K562 (cell line): Measurements from ENCODE around the gene POU2F1. TPM values are rescaled to one million over a fixed set of nuclear protein-coding genes. Genes with fewer than 3 reads are reported as not detected.

ENCODE experiments used
- ATF3 ChIP-seq, 2 experiments: fragments of 450-650 bp in 1 of 2; sonication (generic) in 1 of 2; formaldehyde crosslinking in 1 of 2; IDR thresholded peaks in 1 of 2; conservative IDR thresholded peaks in 1 of 2; 2 replicates each; pipeline versions ENCODE4 v1.6.1 to v1.8.1; 2016 to 2023; ENCODE audit warnings: mild to moderate bottlenecking in 2 of 2, moderate library complexity in 2 of 2, inconsistent platforms in 1 of 2, missing genetic modification reagents in 1 of 2
- CTBP1 ChIP-seq: fragments of 450-650 bp; IDR thresholded peaks from 2 replicates; pipeline ENCODE4 v1.6.1; 2016; ENCODE audit warnings: borderline replicate concordance
- DPF2 ChIP-seq: fragments of 450-650 bp; IDR thresholded peaks from 2 replicates; pipeline ENCODE4 v1.6.1; 2016
- EP300 ChIP-seq: IDR thresholded peaks from 2 replicates; pipeline ENCODE4 v1.6.1; 2012; ENCODE audit warnings: low read length, improper control_type of control experiment
- FOXK2 ChIP-seq, 2 experiments: fragments of 450-650 bp; IDR thresholded peaks in 1 of 2; conservative IDR thresholded peaks in 1 of 2; 2 replicates each; pipeline ENCODE4 v1.6.1; 2016; ENCODE audit warnings: low read depth in 2 of 2, mild to moderate bottlenecking in 1 of 2
- HDAC1 ChIP-seq, 2 experiments: fragments of 450-650 bp; IDR thresholded peaks; 2 replicates each; pipeline ENCODE4 v1.6.1; 2016 to 2017; ENCODE audit warnings: inconsistent platforms in 1 of 2, mild to moderate bottlenecking in 1 of 2, moderate library complexity in 1 of 2
- MCM2 ChIP-seq: fragments of 450-650 bp; IDR thresholded peaks from 2 replicates; pipeline ENCODE4 v1.6.1; 2017; ENCODE audit warnings: low read depth, mild to moderate bottlenecking
- MTA2 ChIP-seq: fragments of 450-650 bp; IDR thresholded peaks from 2 replicates; pipeline ENCODE4 v1.6.1; 2016; ENCODE audit warnings: low read depth
- NCOR1 ChIP-seq: fragments of 450-650 bp; IDR thresholded peaks from 2 replicates; pipeline ENCODE4 v1.6.1; 2016; ENCODE audit warnings: mild to moderate bottlenecking, moderate library complexity
- OTX1 ChIP-seq: fragments of 450-650 bp; formaldehyde crosslinking; IDR thresholded peaks from 2 replicates; pipeline ENCODE4 v1.4.0; 2022; ENCODE audit warnings: mild to moderate bottlenecking
- SMARCA4 ChIP-seq: fragments of 450-650 bp; IDR thresholded peaks from 2 replicates; pipeline ENCODE4 v1.6.1; 2016
- TCF7L2 ChIP-seq: fragments of 150-350 bp; IDR thresholded peaks from 2 replicates; pipeline ENCODE4 v1.6.1; 2016; ENCODE audit warnings: low read depth, mild to moderate bottlenecking, low read length, moderate library complexity
- TEAD1 ChIP-seq, 2 experiments: fragments of 450-650 bp in 1 of 2; sonication (generic) in 1 of 2; formaldehyde crosslinking; IDR thresholded peaks; 2 replicates each; pipeline versions ENCODE4 v1.4.0 to v1.8.0; 2020 to 2022; ENCODE audit warnings: mild to moderate bottlenecking in 2 of 2, missing genetic modification reagents in 1 of 2
- ZNF232 ChIP-seq: sonication (generic); formaldehyde crosslinking; IDR thresholded peaks from 2 replicates; pipeline ENCODE4 v1.8.0; 2022; ENCODE audit warnings: mild to moderate bottlenecking, missing genetic modification reagents
- ZNF778 ChIP-seq: fragments of 450-650 bp; formaldehyde crosslinking; IDR thresholded peaks from 2 replicates; pipeline ENCODE4 v1.4.0; 2020; ENCODE audit warnings: mild to moderate bottlenecking, moderate library complexity
- polyA plus RNA-seq, 8 experiments: library from polyadenylated mRNA; depleted of rRNA in 4 of 8; stranded (reverse) in 5 of 8; unstranded in 3 of 8; fragments of >200 nt; fragmentation: Nextera tagmentation in 2 of 8; fragmentation: Illumina TruSeq in 1 of 8; extraction: Ambion mirVana in 2 of 8; extraction: Trizol in 1 of 8; gene quantifications; 2 replicates each; pipeline versions ENCODE4 v1.2.1 to v1.2.3, GENCODE V29; 2011 to 2014; ENCODE audit warnings: inconsistent platforms in 1 of 8, missing spikeins in 1 of 8
- total RNA-seq, 7 experiments: library from RNA; depleted of rRNA in 6 of 7; stranded (reverse); fragments of >200 nt in 6 of 7; fragmentation: Illumina TruSeq in 2 of 7; extraction: Trizol in 2 of 7; gene quantifications; 2 replicates each; pipeline versions ENCODE4 v1.2.1 to v1.2.3, GENCODE V29; 2011 to 2021; ENCODE audit warnings: low replicate concordance in 1 of 7
- TF ChIP-seq, protein P1 (sequence below): fragments of 450-650 bp; formaldehyde crosslinking; IDR thresholded peaks from 2 replicates; pipeline ENCODE4 v1.4.0; 2020; ENCODE audit warnings: mild to moderate bottlenecking, mixed read lengths
- TF ChIP-seq, protein P2 (sequence below): fragments of 450-650 bp; IDR thresholded peaks from 2 replicates; pipeline ENCODE4 v1.6.1; 2016; ENCODE audit warnings: mild to moderate bottlenecking
- TF ChIP-seq, protein P3 (sequence below), 2 experiments: fragments of 450-650 bp; conservative IDR thresholded peaks; 2 replicates each; pipeline ENCODE4 v1.6.1; 2017; ENCODE audit warnings: mild to moderate bottlenecking in 2 of 2, moderate library complexity in 2 of 2
- TF ChIP-seq, protein P4 (sequence below): sonication (generic); IDR thresholded peaks from 2 replicates; pipeline ENCODE4 v1.6.1; 2016

The POU2F1 gene
- total and polyA plus RNA-seq, 9 of the 15 experiments (the other 6 are each of a cell fraction or from before 2014, with no cell fraction given) = 2.6 to 22.3 (median 8.8) TPM

- TF ChIP-seq NCOR1 (peak; percentile 76), TEAD1 (CRISPR knock-in tag; IDR thresholded peaks at IDR 0.05) (peak in 1 of 2 experiments; percentile 89; a peak in 2 of 4 replicates), HDAC1 (IDR thresholded peaks at IDR 0.05) (peak in 1 of 2 experiments; percentile 90; a peak in 2 of 4 replicates), EP300 (peak; percentile 41; the same call in 1 of the 2 replicates), ZNF232 (CRISPR knock-in tag) (no peak), DPF2 (peak; percentile 85), CTBP1 (peak; percentile 57; the same call in 1 of the 2 replicates), ATF3 (IDR thresholded peaks at IDR 0.05) (no peak), ATF3 (CRISPR knock-in tag; conservative IDR thresholded peaks at IDR 0.05) (peak; percentile 59; the same call in 1 of the 2 replicates), SMARCA4 (peak; percentile 88), MCM2 (no peak), OTX1 (CRISPR knock-in tag) (peak; percentile 23; the same call in 1 of the 2 replicates), MTA2 (peak; percentile 78), FOXK2 (conservative IDR thresholded peaks at IDR 0.05 in 1 of 2, IDR thresholded peaks at IDR 0.05 in 1 of 2; ENCODE audit: low read depth in 2 of 2) (0 out of 4 replicates have a peak, but pooled peaks of 1 of the 2 experiments have one; percentile 33), TCF7L2 (no peak), ZNF778 (no peak)
- TF ChIP-seq, protein P1, sequence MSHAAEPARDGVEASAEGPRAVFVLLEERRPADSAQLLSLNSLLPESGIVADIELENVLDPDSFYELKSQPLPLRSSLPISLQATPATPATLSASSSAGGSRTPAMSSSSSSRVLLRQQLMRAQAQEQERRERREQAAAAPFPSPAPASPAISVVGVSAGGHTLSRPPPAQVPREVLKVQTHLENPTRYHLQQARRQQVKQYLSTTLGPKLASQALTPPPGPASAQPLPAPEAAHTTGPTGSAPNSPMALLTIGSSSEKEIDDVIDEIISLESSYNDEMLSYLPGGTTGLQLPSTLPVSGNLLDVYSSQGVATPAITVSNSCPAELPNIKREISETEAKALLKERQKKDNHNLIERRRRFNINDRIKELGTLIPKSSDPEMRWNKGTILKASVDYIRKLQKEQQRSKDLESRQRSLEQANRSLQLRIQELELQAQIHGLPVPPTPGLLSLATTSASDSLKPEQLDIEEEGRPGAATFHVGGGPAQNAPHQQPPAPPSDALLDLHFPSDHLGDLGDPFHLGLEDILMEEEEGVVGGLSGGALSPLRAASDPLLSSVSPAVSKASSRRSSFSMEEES (CRISPR knock-in tag) = peak; percentile 30; the same call in 1 of the 2 replicates
- TF ChIP-seq, protein P2, sequence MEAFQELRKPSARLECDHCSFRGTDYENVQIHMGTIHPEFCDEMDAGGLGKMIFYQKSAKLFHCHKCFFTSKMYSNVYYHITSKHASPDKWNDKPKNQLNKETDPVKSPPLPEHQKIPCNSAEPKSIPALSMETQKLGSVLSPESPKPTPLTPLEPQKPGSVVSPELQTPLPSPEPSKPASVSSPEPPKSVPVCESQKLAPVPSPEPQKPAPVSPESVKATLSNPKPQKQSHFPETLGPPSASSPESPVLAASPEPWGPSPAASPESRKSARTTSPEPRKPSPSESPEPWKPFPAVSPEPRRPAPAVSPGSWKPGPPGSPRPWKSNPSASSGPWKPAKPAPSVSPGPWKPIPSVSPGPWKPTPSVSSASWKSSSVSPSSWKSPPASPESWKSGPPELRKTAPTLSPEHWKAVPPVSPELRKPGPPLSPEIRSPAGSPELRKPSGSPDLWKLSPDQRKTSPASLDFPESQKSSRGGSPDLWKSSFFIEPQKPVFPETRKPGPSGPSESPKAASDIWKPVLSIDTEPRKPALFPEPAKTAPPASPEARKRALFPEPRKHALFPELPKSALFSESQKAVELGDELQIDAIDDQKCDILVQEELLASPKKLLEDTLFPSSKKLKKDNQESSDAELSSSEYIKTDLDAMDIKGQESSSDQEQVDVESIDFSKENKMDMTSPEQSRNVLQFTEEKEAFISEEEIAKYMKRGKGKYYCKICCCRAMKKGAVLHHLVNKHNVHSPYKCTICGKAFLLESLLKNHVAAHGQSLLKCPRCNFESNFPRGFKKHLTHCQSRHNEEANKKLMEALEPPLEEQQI = peak; percentile 48; the same call in 1 of the 2 replicates
- TF ChIP-seq, protein P3, sequence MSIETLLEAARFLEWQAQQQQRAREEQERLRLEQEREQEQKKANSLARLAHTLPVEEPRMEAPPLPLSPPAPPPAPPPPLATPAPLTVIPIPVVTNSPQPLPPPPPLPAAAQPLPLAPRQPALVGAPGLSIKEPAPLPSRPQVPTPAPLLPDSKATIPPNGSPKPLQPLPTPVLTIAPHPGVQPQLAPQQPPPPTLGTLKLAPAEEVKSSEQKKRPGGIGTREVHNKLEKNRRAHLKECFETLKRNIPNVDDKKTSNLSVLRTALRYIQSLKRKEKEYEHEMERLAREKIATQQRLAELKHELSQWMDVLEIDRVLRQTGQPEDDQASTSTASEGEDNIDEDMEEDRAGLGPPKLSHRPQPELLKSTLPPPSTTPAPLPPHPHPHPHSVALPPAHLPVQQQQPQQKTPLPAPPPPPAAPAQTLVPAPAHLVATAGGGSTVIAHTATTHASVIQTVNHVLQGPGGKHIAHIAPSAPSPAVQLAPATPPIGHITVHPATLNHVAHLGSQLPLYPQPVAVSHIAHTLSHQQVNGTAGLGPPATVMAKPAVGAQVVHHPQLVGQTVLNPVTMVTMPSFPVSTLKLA (conservative IDR thresholded peaks at IDR 0.05) = 0 out of 4 replicates have a peak, but pooled peaks of 1 of the 2 experiments have one; percentile 21
- TF ChIP-seq, protein P4, sequence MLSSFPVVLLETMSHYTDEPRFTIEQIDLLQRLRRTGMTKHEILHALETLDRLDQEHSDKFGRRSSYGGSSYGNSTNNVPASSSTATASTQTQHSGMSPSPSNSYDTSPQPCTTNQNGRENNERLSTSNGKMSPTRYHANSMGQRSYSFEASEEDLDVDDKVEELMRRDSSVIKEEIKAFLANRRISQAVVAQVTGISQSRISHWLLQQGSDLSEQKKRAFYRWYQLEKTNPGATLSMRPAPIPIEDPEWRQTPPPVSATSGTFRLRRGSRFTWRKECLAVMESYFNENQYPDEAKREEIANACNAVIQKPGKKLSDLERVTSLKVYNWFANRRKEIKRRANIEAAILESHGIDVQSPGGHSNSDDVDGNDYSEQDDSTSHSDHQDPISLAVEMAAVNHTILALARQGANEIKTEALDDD = peak; percentile 84
Measured at GRCh38 chr1:167248707-167249642, 28.3 kb downstream of the POU2F1 start (continued).
